T-helper 1 cell treated with Interleukin-12 subunit alpha and Interleukin-12 subunit beta and Interleukin-4 antibody, amounts not matched to agents 30 ng/mL and 1 ng/mL, for 36 hours (primary cell): ENCODE measurements around the gene BHMT. TPM values are rescaled to one million over a fixed set of nuclear protein-coding genes. Genes with fewer than 3 reads are reported as not detected.

Experiments
- intact Hi-C: fragments of 100-400 bp; cut with micrococcal nuclease; formaldehyde crosslinking; loops from one replicate; pipeline ENCODE4 v1.15.1; 2024
- total RNA-seq: library from RNA; stranded (reverse); gene quantifications from 2 replicates; pipeline ENCODE4 v1.2.3, GENCODE V29; 2022

BHMT gene, protein sequence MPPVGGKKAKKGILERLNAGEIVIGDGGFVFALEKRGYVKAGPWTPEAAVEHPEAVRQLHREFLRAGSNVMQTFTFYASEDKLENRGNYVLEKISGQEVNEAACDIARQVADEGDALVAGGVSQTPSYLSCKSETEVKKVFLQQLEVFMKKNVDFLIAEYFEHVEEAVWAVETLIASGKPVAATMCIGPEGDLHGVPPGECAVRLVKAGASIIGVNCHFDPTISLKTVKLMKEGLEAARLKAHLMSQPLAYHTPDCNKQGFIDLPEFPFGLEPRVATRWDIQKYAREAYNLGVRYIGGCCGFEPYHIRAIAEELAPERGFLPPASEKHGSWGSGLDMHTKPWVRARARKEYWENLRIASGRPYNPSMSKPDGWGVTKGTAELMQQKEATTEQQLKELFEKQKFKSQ
- total RNA-seq = not detected in 2 replicates

DNA sequence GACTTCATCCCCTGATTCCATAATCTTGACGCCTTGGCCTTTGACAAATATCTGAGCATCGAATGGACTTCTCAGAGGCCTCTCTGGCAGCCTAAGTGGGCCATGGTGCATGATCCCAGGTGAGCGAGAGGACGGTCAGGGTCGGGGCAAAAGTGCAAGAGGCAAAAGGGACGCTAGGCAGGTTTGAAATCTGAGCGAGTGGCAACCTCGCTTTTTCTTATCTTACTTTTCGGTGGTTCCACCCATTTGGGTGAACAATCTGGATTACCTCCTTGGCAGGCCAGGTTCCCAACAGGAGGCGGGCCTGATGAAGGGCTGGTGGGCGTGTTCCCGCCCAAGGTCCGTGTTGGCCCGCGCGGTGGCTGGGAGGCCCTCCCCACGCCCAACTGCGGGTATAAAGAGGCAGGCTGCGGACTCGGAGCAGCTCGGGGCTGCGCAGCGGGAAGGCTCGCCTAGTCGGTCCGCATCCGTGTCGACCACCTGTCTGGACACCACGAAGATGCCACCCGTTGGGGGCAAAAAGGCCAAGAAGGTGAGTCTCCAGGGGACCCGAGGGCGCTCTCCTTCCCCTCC lies at the start of gene BHMT:
Gene BHMT (plus strand): TSS at position 423 of the 573 bp plus-strand sequence. CDS start 77 bp downstream, at position 500.
- intact Hi-C loops = no loop called here

- intact Hi-C loops = no loop called here
Observed at GRCh38 chr5:79062436-79062835, 49.2 kb upstream of the BHMT start.

DNA sequence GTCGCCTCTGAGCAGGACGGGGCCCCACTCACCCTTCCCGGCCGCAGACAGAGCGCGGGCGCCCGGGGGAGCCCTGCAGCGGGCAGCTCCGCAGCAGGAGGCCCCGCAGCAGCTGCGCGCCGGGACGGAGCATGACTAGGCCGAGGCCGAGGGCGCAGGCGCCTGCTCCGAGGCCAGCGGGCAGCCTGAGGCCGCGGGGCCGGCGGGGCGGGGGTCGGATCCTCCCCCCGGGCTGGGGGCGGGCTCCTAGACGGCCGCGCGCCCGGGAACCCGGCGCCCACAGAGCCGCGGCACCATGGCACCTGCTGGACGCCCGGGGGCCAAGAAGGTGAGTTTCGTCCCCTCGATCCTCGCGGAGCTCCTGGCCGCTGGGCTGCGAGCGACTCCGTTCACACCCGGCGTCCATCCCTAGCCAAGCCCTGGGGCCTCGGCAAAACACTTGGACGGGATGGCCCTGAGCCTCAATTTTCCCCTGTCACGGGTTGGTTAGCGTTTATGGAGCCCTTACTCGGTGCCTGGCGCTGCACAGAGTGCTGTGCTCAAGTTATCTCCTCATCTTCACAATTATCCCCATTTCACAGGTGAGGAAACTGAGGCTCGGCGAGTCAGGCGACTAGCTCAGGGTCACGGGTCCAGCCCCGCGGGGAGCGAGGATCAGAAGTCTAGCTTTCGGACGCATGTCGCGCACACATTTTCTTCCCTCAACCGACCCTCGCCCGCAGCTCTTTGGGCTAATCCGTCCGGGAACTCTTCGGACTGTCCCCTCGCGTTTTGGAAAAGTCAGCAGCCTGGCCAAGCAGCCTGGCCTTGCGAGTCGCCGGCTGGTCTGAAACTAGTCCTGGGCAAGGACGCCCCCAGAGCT lies 41.9 kb upstream of the BHMT start, which contains the start of the genes BHMT2 and DMGDH:
Gene BHMT2 (plus strand): TSS at position 280 of the 862 bp plus-strand sequence. CDS start 16 bp downstream, at position 296.
Gene DMGDH (minus strand): TSS at position 187 of the 862 bp plus-strand sequence. CDS start 54 bp downstream, at position 133.
- intact Hi-C loops = no loop called here

GRCh38 chr5:79070350-79070667 lies 41.3 kb upstream of the BHMT start:
- intact Hi-C loops = no loop called here

- intact Hi-C loops = no loop called here
Observed at GRCh38 chr5:79074641-79075040, 37.0 kb upstream of the BHMT start.

DNA sequence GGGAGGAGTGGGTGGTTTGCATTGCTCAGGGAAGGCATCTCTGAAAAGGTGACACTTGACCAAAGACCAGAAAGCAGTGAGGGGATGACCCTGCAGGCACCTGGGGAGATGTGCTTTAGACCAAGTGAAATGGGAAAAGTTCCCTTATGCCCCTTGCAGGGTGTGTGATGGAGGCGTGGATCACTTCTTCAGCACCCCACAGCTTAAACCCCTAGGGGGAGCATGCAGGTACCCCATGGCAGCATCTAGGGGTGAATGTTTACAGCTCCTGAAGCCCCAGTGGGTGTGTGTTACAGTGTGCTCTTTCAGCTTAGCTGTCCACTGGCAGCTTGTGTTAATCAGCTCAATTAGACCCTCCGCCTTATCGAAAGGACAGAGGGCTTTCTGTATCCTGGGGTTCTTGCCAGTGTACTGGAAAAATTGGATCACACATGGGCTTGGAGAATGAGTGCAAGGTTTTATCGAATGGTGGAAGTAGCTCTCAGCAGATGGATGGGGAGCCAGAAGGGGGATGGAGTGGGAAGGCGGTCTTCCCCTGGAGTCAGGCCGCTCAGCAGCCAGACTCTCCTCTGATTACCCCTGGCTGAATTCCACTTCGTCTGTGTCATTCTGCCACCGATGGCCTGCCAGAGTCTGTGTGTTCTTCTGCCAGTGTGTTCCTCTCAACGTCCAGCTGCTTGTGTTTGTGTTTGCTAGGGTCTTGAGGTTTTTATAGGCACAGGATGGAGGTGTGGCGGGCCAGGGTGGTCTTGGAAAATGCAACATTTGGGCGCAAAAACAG lies 35.8 kb upstream of the BHMT start:
- intact Hi-C loops = no loop called here

DNA sequence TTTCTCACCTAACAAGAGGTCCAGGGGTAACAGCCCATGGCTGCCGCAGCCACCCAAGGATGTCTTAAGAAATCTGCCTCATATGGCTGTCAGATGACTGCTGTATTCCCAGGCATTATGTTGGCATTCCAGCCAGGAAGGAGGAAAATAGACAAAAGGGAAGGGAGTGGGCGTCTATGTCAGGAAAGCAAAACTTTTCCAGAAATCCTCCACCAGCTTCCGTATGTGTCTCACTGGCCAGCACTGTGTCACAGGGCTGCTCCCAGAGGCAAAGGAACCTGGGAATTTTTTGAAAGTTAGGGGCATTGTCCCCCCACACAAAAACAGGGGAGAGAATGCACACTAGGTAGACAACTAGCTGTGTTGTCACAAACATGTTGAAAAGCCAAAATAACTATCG lies 34.8 kb upstream of the BHMT start:
- intact Hi-C loops = no loop called here

DNA sequence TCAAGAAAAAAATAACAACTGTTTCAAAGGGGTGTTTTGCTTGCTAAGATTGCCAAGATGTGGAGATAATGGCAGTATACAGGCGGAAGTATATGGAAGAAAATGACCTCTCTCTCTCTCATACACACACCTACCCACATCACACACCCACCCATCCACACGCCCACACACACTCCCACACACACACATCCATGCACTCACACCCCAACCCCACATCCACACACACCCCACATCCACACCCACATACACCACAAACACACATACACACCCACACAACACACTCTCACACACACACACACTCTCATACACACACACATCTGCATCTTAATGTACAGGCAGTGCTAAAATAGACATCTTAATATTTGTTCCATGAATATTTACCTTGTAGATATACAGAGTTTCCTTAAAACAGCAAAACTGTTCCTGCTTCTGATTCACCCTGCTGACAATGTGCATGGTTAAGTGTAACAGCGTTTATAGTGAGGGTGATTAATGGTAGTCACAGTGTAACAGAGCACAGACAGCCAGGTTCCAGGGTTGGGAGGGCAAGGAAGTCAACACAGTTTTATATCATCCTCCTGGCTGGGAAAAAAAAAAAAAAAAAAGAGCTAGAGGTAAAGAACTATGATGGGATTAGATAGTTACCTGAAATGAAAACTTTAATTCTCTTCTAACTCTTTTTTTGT lies 33.8 kb upstream of the BHMT start:
- intact Hi-C loops = no loop called here

GRCh38 chr5:79080804-79081203 lies 30.8 kb upstream of the BHMT start:
- intact Hi-C loops = no loop called here

DNA sequence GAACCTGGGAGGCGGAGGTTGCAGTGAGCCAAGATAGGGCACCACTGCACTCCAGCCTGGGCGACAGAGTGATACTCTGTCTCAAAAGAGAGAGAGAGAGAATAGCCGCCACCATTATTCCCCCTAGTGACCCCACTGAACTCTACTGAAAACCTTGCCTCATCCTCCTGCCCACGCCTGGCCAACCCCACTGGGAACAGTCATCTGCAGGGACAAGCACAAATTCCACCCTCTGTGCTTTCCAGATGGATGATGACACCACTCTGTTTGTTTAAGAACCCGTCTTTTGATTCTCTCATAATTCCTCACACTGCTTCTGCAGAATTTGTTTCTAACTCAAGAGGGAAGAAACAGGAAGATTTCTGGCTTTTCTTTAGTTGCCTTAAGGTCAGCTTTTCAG lies 29.8 kb upstream of the BHMT start:
- intact Hi-C loops = no loop called here

- intact Hi-C loops = no loop called here
Observed at GRCh38 chr5:79086116-79086515, 25.5 kb upstream of the BHMT start.

DNA sequence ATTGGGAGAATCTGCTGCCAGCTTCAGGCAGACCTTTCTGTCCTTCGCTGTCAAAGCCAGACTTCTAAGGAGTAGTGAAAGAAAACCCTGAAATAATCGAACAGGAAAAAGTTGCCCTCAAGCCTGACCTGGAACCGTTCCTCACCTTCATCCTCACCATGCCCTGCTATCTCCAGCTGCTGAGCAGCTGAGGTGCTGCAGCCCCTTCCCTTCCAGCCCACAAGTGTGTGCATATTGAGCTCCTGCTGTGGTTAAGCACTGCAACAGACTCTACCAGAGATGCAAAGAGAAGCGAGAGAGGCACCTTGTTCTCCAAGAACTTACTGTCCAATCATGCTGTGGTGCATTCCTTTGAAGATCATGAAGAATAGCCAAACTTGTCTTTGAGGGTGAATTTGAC lies 23.1 kb upstream of the BHMT start:
- intact Hi-C loops = no loop called here

DNA sequence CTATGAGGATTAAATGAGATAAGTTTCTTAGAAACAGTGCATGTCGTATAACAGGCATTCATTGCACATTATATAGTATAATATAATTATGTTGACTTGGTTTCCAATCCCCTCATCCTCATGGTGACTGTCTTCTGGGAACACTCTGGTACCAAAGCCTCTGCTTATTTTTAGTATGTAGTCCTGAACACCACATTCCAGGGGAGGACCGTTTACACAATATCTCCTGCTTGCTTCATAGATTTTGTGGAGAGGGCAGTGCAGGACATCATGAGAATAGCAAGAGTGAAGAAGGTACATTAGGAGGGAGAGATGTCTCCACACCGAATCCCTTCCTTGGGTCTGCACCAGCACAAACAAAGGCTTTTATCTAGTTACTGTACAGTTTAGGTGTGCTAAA lies 20.5 kb upstream of the BHMT start:
- intact Hi-C loops = no loop called here

DNA sequence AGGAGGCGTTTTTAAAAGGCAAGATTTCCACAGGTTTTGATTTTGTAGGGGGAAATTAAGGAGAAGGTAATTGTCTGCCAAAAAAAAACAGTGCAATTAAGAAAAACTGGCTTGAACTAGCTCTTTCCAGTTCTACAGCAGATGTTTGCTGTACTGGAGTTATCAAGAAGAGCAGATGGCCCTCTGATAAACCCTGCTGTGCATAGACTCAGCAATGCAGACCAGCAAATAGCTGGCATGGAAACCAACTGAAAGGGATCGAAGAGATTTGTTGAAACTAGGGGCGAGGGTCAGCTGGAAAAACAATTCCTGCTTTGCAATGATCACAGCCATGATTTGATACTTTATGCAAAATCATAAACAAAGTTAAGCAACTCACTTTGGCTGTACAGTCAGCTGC lies 17.8 kb upstream of the BHMT start:
- intact Hi-C loops = no loop called here

- intact Hi-C loops = no loop called here
Observed at GRCh38 chr5:79105868-79106267, 5.7 kb upstream of the BHMT start.

DNA sequence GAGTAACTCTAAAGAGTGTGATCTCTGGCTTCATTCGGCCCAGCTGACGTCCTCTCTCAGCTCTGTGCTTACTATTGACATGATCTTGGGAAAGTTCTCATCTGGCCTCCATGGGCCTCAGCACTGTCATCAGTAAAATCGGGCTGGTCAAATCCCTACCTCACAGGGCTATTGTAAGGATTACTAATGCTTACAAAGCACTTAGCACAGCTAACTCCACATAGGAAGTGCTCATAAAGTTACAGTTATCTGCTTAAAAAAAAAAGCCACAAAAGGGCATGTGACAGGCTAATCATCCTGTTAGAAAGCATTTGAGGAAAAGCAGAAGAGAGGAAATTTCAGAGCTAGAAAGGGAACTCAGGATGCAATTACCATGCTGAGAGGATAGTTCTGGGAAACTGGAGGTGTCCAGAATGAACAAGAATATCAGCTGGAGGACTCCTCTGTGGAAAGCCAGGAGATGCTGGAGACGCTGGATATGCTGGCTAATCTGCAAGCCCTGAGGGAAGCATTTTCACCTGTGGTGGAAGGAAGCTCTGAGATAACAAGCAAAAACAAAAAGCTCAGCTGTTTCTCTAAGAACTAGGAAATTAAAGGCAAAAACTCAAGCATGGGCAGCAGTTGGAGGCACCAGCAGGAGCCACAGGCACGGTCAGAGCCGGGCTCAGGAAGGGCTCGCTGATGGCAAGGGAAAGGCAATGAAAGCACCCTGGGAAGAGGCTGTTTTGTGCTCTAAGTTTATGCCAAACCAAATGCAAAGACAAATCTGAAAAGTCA lies 4.4 kb upstream of the BHMT start:
- intact Hi-C loops = no loop called here

GRCh38 chr5:79108086-79108485 lies 3.5 kb upstream of the BHMT start:
- intact Hi-C loops = no loop called here

- intact Hi-C loops = loop anchor here (1.0 kb wide), 1 partner anchor 208 kb away; no protein-coding TSS in a partner anchor
Observed at GRCh38 chr5:79108792-79109191, 2.8 kb upstream of the BHMT start.
